ENCODE results near the gene PIEZO2.

DNA sequence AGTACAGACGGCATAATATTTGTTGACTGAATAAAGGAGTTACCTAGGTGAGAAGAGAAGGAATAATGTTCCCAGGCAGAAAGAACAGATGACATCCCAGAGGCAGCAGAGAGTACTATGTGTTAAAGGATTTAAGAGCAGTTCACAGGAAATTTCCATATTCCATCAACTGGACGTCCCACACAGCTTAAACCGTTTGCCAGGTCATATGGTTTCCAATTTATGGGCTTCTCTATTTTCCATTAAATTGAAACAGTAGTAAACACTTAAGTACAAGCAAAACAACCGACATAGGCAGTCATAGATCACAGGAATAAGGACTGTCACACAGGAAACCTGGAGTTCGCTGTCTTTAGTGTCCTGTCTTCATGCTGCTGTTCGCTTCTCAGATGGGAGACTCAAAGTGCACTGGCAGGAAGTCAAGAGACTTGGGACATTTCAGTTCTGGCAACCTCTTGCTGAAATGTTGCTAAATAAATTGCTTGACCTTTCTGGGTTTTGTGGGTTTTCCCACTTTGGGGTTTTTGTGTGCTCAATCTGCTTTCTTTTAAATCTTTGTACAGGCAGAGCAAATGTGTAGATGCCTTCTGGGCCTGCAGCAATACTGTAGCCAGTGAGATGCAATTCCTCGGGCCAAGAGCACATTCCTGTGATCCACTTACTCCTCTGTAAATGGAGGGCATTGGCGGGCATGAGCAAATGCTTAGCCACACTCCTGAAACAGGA, 5.8 kb upstream of the PIEZO2 start:
- TF ChIP-seq, protein P1, sequence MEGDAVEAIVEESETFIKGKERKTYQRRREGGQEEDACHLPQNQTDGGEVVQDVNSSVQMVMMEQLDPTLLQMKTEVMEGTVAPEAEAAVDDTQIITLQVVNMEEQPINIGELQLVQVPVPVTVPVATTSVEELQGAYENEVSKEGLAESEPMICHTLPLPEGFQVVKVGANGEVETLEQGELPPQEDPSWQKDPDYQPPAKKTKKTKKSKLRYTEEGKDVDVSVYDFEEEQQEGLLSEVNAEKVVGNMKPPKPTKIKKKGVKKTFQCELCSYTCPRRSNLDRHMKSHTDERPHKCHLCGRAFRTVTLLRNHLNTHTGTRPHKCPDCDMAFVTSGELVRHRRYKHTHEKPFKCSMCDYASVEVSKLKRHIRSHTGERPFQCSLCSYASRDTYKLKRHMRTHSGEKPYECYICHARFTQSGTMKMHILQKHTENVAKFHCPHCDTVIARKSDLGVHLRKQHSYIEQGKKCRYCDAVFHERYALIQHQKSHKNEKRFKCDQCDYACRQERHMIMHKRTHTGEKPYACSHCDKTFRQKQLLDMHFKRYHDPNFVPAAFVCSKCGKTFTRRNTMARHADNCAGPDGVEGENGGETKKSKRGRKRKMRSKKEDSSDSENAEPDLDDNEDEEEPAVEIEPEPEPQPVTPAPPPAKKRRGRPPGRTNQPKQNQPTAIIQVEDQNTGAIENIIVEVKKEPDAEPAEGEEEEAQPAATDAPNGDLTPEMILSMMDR (IDR thresholded peaks at IDR 0.05), result no peak
- no peak for TF ChIP-seq ZFX (IDR thresholded peaks at IDR 0.05; ENCODE audit: borderline replicate concordance)
